IMR-90 (cell line): ENCODE data around the gene MED17. TPM values are rescaled to one million over a fixed set of nuclear protein-coding genes. Genes with fewer than 3 reads are reported as not detected.

Experiments
- ATAC-seq: fragments of 200-7000 bp; cut with Tn5 transposase; 2 replicates; pipeline ENCODE4 v1.9.1; 2020; ENCODE audit warnings: low read depth, mild to moderate bottlenecking, moderate library complexity
- BruUV-seq: library from RNA; stranded (reverse); fragments of 400-500 nt; replicated peaks from 2 replicates; lab custom pipeline; 2021; lab: Mats Ljungman, UMichigan
- CTCF ChIA-PET: fragments of 300-600 bp; formaldehyde crosslinking; extraction: SDS; loops from one replicate; lab custom pipeline; 2021; ENCODE audit warnings: antibody characterized with exemption; lab: Yijun Ruan, JAX
- POLR2A ChIA-PET: fragments of 300-600 bp; sonication (Branson Sonifier 250); formaldehyde crosslinking; loops from one replicate; lab custom pipeline; 2022; ENCODE audit warnings: antibody characterized with exemption; ENCODE audit not compliant: unreplicated experiment; lab: Charles Lee
- DNase-seq: peaks from one replicate; pipeline ENCODE4 v3.0.0; 2013
- H2AFZ ChIP-seq: replicated peaks from 2 replicates; pipeline ENCODE3; 2013; ENCODE audit warnings: low read length, mild to moderate bottlenecking; ENCODE audit not compliant: poor library complexity
- H2AK5ac ChIP-seq: 2 replicates; pipeline ENCODE4 v1.6.1; 2013; ENCODE audit warnings: low read depth, low read length, inconsistent platforms
- H2AK9ac ChIP-seq: replicated peaks from 2 replicates; pipeline ENCODE3; 2013; ENCODE audit warnings: mild to moderate bottlenecking, low read depth, low read length, moderate library complexity; ENCODE audit not compliant: poor library complexity
- H2BK120ac ChIP-seq: 2 replicates; pipeline ENCODE4 v1.6.1; 2013; ENCODE audit warnings: low read depth, low read length, inconsistent platforms
- H2BK15ac ChIP-seq: 3 replicates; pipeline ENCODE4 v1.6.1; 2013; ENCODE audit warnings: low read depth, low read length, inconsistent platforms
- H2BK20ac ChIP-seq: 2 replicates; pipeline ENCODE4 v1.6.1; 2013; ENCODE audit warnings: low read depth, mild to moderate bottlenecking, inconsistent platforms, low read length, moderate library complexity
- H2BK5ac ChIP-seq: 2 replicates; pipeline ENCODE4 v1.6.1; 2013; ENCODE audit warnings: mild to moderate bottlenecking, low read depth, low read length, inconsistent platforms; ENCODE audit not compliant: poor library complexity, severe bottlenecking
- H3K14ac ChIP-seq: replicated peaks from 2 replicates; pipeline ENCODE4 v1.6.1; 2013; ENCODE audit warnings: low read depth, low read length, inconsistent platforms
- H3K18ac ChIP-seq: 2 replicates; pipeline ENCODE4 v1.6.1; 2013; ENCODE audit warnings: low read depth, low read length, control low read depth
- H3K23ac ChIP-seq: 2 replicates; pipeline ENCODE4 v1.6.1; 2013; ENCODE audit warnings: low read depth, low read length, inconsistent platforms
- H3K27ac ChIP-seq: 2 replicates; pipeline ENCODE4 v1.5.1; 2013; ENCODE audit warnings: mild to moderate bottlenecking, control low read depth, low read length; ENCODE audit not compliant: insufficient read depth
- H3K27me3 ChIP-seq: 2 replicates; pipeline ENCODE4 v1.6.1; 2013; ENCODE audit warnings: low read length; ENCODE audit not compliant: control insufficient read depth, insufficient read depth
- H3K36me3 ChIP-seq: 2 replicates; pipeline ENCODE4 v1.6.1; 2013; ENCODE audit warnings: low read length, mixed read lengths; ENCODE audit not compliant: control insufficient read depth, insufficient read depth
- H3K4ac ChIP-seq: 2 replicates; pipeline ENCODE4 v1.6.1; 2013; ENCODE audit warnings: low read depth, low read length, inconsistent platforms
- H3K4me1 ChIP-seq: 2 replicates; pipeline ENCODE4 v1.6.1; 2013; ENCODE audit warnings: low read length, mixed read lengths; ENCODE audit not compliant: control insufficient read depth, insufficient read depth
- H3K4me2 ChIP-seq: 2 replicates; pipeline ENCODE4 v1.6.1; 2013; ENCODE audit warnings: low read depth, mild to moderate bottlenecking, control low read depth, low read length, moderate library complexity
- H3K4me3 ChIP-seq: 2 replicates; pipeline ENCODE4 v1.5.1; 2013; ENCODE audit warnings: low read depth, mild to moderate bottlenecking, control low read depth, low read length, moderate library complexity; ENCODE audit not compliant: insufficient read depth
- H3K56ac ChIP-seq: 2 replicates; pipeline ENCODE4 v1.6.1; 2013; ENCODE audit warnings: low read length, inconsistent platforms; ENCODE audit not compliant: insufficient read depth; ENCODE audit errors: extremely low read depth
- H3K79me1 ChIP-seq, 2 experiments: 2 replicates each; pipeline ENCODE4 v1.6.1; 2013; ENCODE audit warnings: low read length in 2 of 2, inconsistent platforms in 1 of 2, low read depth in 1 of 2
- H3K9ac ChIP-seq: 2 replicates; pipeline ENCODE4 v1.6.1; 2013; ENCODE audit warnings: low read depth, low read length, control low read depth
- H3K9me1 ChIP-seq: 2 replicates; pipeline ENCODE4 v1.6.1; 2013; ENCODE audit warnings: low read length, inconsistent platforms; ENCODE audit not compliant: insufficient read depth
- H3K9me3 ChIP-seq: 2 replicates; pipeline ENCODE4 v1.6.1; 2013; ENCODE audit warnings: low read length; ENCODE audit not compliant: control insufficient read depth, insufficient read depth
- H4K20me1 ChIP-seq: 2 replicates; pipeline ENCODE4 v1.6.1; 2013; ENCODE audit warnings: low read length, inconsistent platforms; ENCODE audit not compliant: insufficient read depth
- H4K5ac ChIP-seq: 2 replicates; pipeline ENCODE4 v1.6.1; 2013; ENCODE audit warnings: mild to moderate bottlenecking, low read depth, low read length, control low read depth
- H4K8ac ChIP-seq, 2 experiments: 2 replicates each; pipeline ENCODE4 v1.6.1; 2013; ENCODE audit warnings: low read depth in 2 of 2, low read length in 2 of 2, control low read depth in 1 of 2, inconsistent platforms in 1 of 2
- H4K91ac ChIP-seq: 2 replicates; pipeline ENCODE4 v1.6.1; 2013; ENCODE audit warnings: low read depth, low read length, inconsistent platforms; ENCODE audit not compliant: insufficient read depth
- BHLHE40 ChIP-seq: fragments of 150-350 bp; IDR thresholded peaks from 2 replicates; pipeline ENCODE4 v1.6.1; 2016; ENCODE audit warnings: mild to moderate bottlenecking, low read depth, low read length
- CEBPB ChIP-seq: IDR thresholded peaks from 2 replicates; pipeline ENCODE4 v1.6.1; 2012; ENCODE audit warnings: low read depth, low read length, improper control_type of control experiment
- CHD1 ChIP-seq: IDR thresholded peaks from 2 replicates; pipeline ENCODE4 v1.6.1; 2012; ENCODE audit warnings: low read depth, low read length, improper control_type of control experiment
- CTCF ChIP-seq: conservative IDR thresholded peaks from 2 replicates; pipeline ENCODE4 v1.5.1; 2012; ENCODE audit warnings: mild to moderate bottlenecking, low read depth, low read length, improper control_type of control experiment
- ELK1 ChIP-seq: fragments of 150-350 bp; IDR thresholded peaks from 2 replicates; pipeline ENCODE4 v1.6.1; 2016; ENCODE audit warnings: low read depth, mild to moderate bottlenecking, low read length, moderate library complexity, borderline replicate concordance
- FOS ChIP-seq: fragments of 150-350 bp; IDR thresholded peaks from 2 replicates; pipeline ENCODE4 v1.6.1; 2016; ENCODE audit warnings: low read depth, low read length
- MAFK ChIP-seq: IDR thresholded peaks from 2 replicates; pipeline ENCODE4 v1.6.1; 2012; ENCODE audit warnings: low read depth, low read length, improper control_type of control experiment
- MAZ ChIP-seq: IDR thresholded peaks from 2 replicates; pipeline ENCODE4 v1.6.1; 2012; ENCODE audit warnings: low read depth, mild to moderate bottlenecking, low read length, improper control_type of control experiment, moderate library complexity, borderline replicate concordance
- MXI1 ChIP-seq: IDR thresholded peaks from 2 replicates; pipeline ENCODE4 v1.6.1; 2012; ENCODE audit warnings: low read depth, mild to moderate bottlenecking, low read length, moderate library complexity, borderline replicate concordance
- NFE2L2 ChIP-seq: fragments of 150-350 bp; IDR thresholded peaks from 2 replicates; pipeline ENCODE4 v1.6.1; 2016; ENCODE audit warnings: low read depth, mild to moderate bottlenecking, low read length
- POLR2A ChIP-seq: IDR thresholded peaks from 2 replicates; pipeline ENCODE4 v1.6.1; 2012; ENCODE audit warnings: mild to moderate bottlenecking, low read depth, low read length
- RAD21 ChIP-seq: IDR thresholded peaks from 2 replicates; pipeline ENCODE4 v1.6.1; 2012; ENCODE audit warnings: low read length, improper control_type of control experiment
- RCOR1 ChIP-seq: IDR thresholded peaks from 2 replicates; pipeline ENCODE4 v1.6.1; 2012; ENCODE audit warnings: mild to moderate bottlenecking, low read length, improper control_type of control experiment; ENCODE audit not compliant: insufficient replicate concordance
- RFX5 ChIP-seq: IDR thresholded peaks from 2 replicates; pipeline ENCODE4 v1.8.0; 2012; ENCODE audit warnings: low read depth, mild to moderate bottlenecking, low read length, moderate library complexity
- SMC3 ChIP-seq: fragments of 150-350 bp; IDR thresholded peaks from 2 replicates; pipeline ENCODE4 v1.6.1; 2016; ENCODE audit warnings: low read depth, mild to moderate bottlenecking, antibody characterized with exemption, low read length, moderate library complexity
- USF2 ChIP-seq: fragments of 150-350 bp; IDR thresholded peaks from 2 replicates; pipeline ENCODE4 v1.6.1; 2017; ENCODE audit warnings: mild to moderate bottlenecking, antibody characterized with exemption, low read length, low read depth
- WGBS, 2 experiments: methylation state at CpG; one replicate each; pipeline versions ENCODE4 v1.1.5 to v1.1.7; 2013; ENCODE audit warnings: missing lambda C conversion rate in 2 of 2; ENCODE audit not compliant: insufficient read length in 1 of 2; ENCODE audit errors: extremely low coverage in 2 of 2; 5-methylcytosine and 5-hydroxymethylcytosine counted together
- dilution Hi-C: fragments of 300-500 bp; cut with HindIII; formaldehyde crosslinking; loops from one replicate; pipeline ENCODE4 v1.14.3; 2018; ENCODE audit warnings: low sequenced_read_pairs; ENCODE audit not compliant: unreplicated experiment
- in situ Hi-C: fragments of 300-500 bp; cut with MboI; formaldehyde crosslinking; loops from 3 replicates; pipeline ENCODE4 v1.14.3; 2019; ENCODE audit warnings: low sequenced_read_pairs, inconsistent platforms, mixed read lengths
- intact Hi-C: fragments of 100-400 bp; cut with micrococcal nuclease; formaldehyde crosslinking; loops from 2 replicates; pipeline ENCODE4 v1.10.0; 2022
- polyA plus RNA-seq, 3 experiments: library from polyadenylated mRNA; depleted of rRNA; stranded (reverse); fragments of >200 nt; gene quantifications; 2 replicates each; pipeline ENCODE4 v1.2.3, GENCODE V29; 2012; ENCODE audit warnings: low replicate concordance in 1 of 3
- total RNA-seq: library from RNA; depleted of rRNA; stranded (reverse); fragments of >200 nt; gene quantifications from 2 replicates; pipeline ENCODE4 v1.2.3, GENCODE V29; 2012

MED17 gene
- total and polyA plus RNA-seq, 2 of the 4 experiments (the other 2 are of a cell fraction): 20.0 to 23.3 TPM

GRCh38 chr11:93819966-93820695 lies 36.0 kb downstream of the MED17 start:
- in situ Hi-C loops: no loop called here

More at GRCh38 chr11:93819966-93820695, 36.0 kb downstream of the MED17 start:
- Histone ChIP-seq H2BK5ac (no peak overlapping the region), H3K9ac (no peak overlapping the region), H3K4me2 (no peak overlapping the region), H4K8ac (no peak overlapping the region), H2BK15ac (no peak overlapping the region), H2BK120ac (no peak overlapping the region), H3K56ac (no peak overlapping the region), H4K20me1 (no peaks in the 10 kb centered on the region), H3K36me3 (peaks cover 7% of the 10 kb centered on the region), H2AFZ (no peak overlapping the region), H3K27me3 (no peaks in the 10 kb centered on the region), H3K23ac (no peak overlapping the region), H2BK20ac (no peak overlapping the region), H3K27ac (no peak overlapping the region), H3K4me3 (no peak overlapping the region), H4K91ac (no peak overlapping the region), H3K4me1 (no peaks in the 10 kb centered on the region), H3K9me3 (no peaks in the 10 kb centered on the region), H3K18ac (no peak overlapping the region), H4K5ac (no peak overlapping the region), H3K79me1 (no peaks in the 10 kb centered on the region), H2AK9ac (no peak overlapping the region), H3K4ac (no peak overlapping the region), H3K9me1 (no peaks in the 10 kb centered on the region), H3K14ac (no peak overlapping the region), H2AK5ac (no peak overlapping the region)
- no TSS peak for BruUV-seq
- ChIA-PET POLR2A (no interaction called here), CTCF (no interaction called here)
- TF ChIP-seq SMC3 (no peak), MAZ (no peak), CEBPB (no peak), MAFK (no peak), CHD1 (no peak), BHLHE40 (no peak), ELK1 (no peak), FOS (no peak), RFX5 (no peak), RAD21 (no peak), CTCF (no peak), MXI1 (no peak), RCOR1 (no peak), POLR2A (no peak), USF2 (no peak), NFE2L2 (no peak)
- ATAC-seq (no peak), DNase-seq (no peak)
- intact Hi-C loops: no loop called here
- dilution Hi-C loops: no loop called here
- 90% methylated on average over 3 of the region's 8 CpGs; no CpG with 5 or more reads in 1 of the 2 experiments for WGBS, 2 experiments
